Measurements from ENCODE around the gene PDZD4. TPM values are rescaled to one million over a fixed set of nuclear protein-coding genes. Genes with fewer than 3 reads are reported as not detected.

The PDZD4 gene
- total and polyA plus RNA-seq, 2 of the 4 experiments (the other 2 are of a cell fraction): under 0.01 to 0.38 TPM

GRCh38 chrX:153869473-153870287 is 39.3 kb upstream of the PDZD4 start:
- H2BK15ac ChIP-seq (ENCODE audit: low read depth, low read length): no peak overlapping the region
- H3K9me3 ChIP-seq (ENCODE audit: control insufficient read depth, insufficient read depth, low read length): peaks cover 5% of the 10 kb centered on the region
- POLR2A ChIA-PET (ENCODE audit: unreplicated experiment): no interaction called here
- no peak for ATAC-seq (ENCODE audit: low read depth)
- peaks cover 18% of the 10 kb centered on the region for H3K27me3 ChIP-seq (ENCODE audit: control insufficient read depth, insufficient read depth, low read length)
- WGBS, 2 experiments (ENCODE audit: extremely low coverage in 2 of 2, insufficient read length in 1 of 2): 69% methylated on average over 7 of the region's 31 CpGs; no CpG with 5 or more reads in 1 of the 2 experiments
- CTCF ChIA-PET: interaction anchor here (0.6 kb wide), 1 partner anchor 22 kb away, joined by 4 read pairs; no protein-coding TSS in a partner anchor
- H3K9ac ChIP-seq (ENCODE audit: low read depth, low read length): no peak overlapping the region
- H3K4ac ChIP-seq (ENCODE audit: low read depth, low read length): no peak overlapping the region
- no peak overlapping the region for H3K4me3 ChIP-seq (ENCODE audit: insufficient read depth, low read depth, low read length)
- H3K4me2 ChIP-seq (ENCODE audit: low read depth, low read length): no peak overlapping the region
- H2BK120ac ChIP-seq (ENCODE audit: low read depth, low read length): no peak overlapping the region
- in situ Hi-C loops (cut with MboI; ENCODE audit: low sequenced_read_pairs) (no loop called here), dilution Hi-C loops (cut with HindIII; ENCODE audit: low sequenced_read_pairs, unreplicated experiment) (no loop called here), intact Hi-C loops (cut with micrococcal nuclease) (no loop called here)
- no peak overlapping the region for H2BK5ac ChIP-seq (ENCODE audit: low read depth, low read length, poor library complexity, severe bottlenecking)
- no peak overlapping the region for H2AK5ac ChIP-seq (ENCODE audit: low read depth, low read length)
- no peak overlapping the region for H4K91ac ChIP-seq (ENCODE audit: insufficient read depth, low read depth, low read length)
- no peak overlapping the region for H3K23ac ChIP-seq (ENCODE audit: low read depth, low read length)
- H2AK9ac ChIP-seq (replicated peaks; ENCODE audit: low read depth, low read length, poor library complexity): no peak overlapping the region
- H3K9me1 ChIP-seq (ENCODE audit: insufficient read depth, low read length): no peaks in the 10 kb centered on the region
- no peak overlapping the region for H4K5ac ChIP-seq (ENCODE audit: low read depth, low read length)
- H3K27ac ChIP-seq (ENCODE audit: insufficient read depth, low read length): no peak overlapping the region
- no peak overlapping the region for H2BK20ac ChIP-seq (ENCODE audit: low read depth, low read length)
- no peak for TF ChIP-seq RCOR1 (IDR thresholded peaks at IDR 0.05; ENCODE audit: insufficient replicate concordance, low read length)
- no peak for TF ChIP-seq BHLHE40 (IDR thresholded peaks at IDR 0.05; ENCODE audit: low read depth, low read length)
- no peak for TF ChIP-seq FOS (IDR thresholded peaks at IDR 0.05; ENCODE audit: low read depth, low read length)
- no peak for TF ChIP-seq NFE2L2 (IDR thresholded peaks at IDR 0.05; ENCODE audit: low read depth, low read length)
- TF ChIP-seq RFX5 (IDR thresholded peaks at IDR 0.05; ENCODE audit: low read depth, low read length): no peak
- TF ChIP-seq POLR2A (IDR thresholded peaks at IDR 0.05; ENCODE audit: low read depth, low read length): no peak
- TF ChIP-seq CTCF (conservative IDR thresholded peaks at IDR 0.05; ENCODE audit: low read depth, low read length): no peak
- no peak for TF ChIP-seq ELK1 (IDR thresholded peaks at IDR 0.05; ENCODE audit: borderline replicate concordance, low read depth, low read length)
- TF ChIP-seq USF2 (IDR thresholded peaks at IDR 0.05; ENCODE audit: low read depth, low read length): no peak
- TF ChIP-seq CEBPB (IDR thresholded peaks at IDR 0.05; ENCODE audit: low read depth, low read length): no peak
- BruUV-seq (replicated peaks): no TSS peak
- H2AFZ ChIP-seq (replicated peaks; ENCODE audit: low read length, poor library complexity): no peak overlapping the region
- H3K56ac ChIP-seq (ENCODE audit: extremely low read depth, insufficient read depth, low read length): no peak overlapping the region
- no peaks in the 10 kb centered on the region for H3K79me1 ChIP-seq (ENCODE audit: low read depth in 1 of 2, low read length in 2 of 2)
- no peak overlapping the region for H3K14ac ChIP-seq (replicated peaks; ENCODE audit: low read depth, low read length)
- H3K4me1 ChIP-seq (ENCODE audit: control insufficient read depth, insufficient read depth, low read length): no peaks in the 10 kb centered on the region
- H3K18ac ChIP-seq (ENCODE audit: low read depth, low read length): no peak overlapping the region
- no peak overlapping the region for H4K8ac ChIP-seq (ENCODE audit: low read depth in 2 of 2, low read length in 2 of 2)
- H4K20me1 ChIP-seq (ENCODE audit: insufficient read depth, low read length): no peaks in the 10 kb centered on the region; the same call in 1 of the 2 replicates
- no peak for DNase-seq
- H3K36me3 ChIP-seq (ENCODE audit: control insufficient read depth, insufficient read depth, low read length): no peaks in the 10 kb centered on the region

Measured in IMR-90 (cell line).